Measurements from ENCODE around the gene MBOAT1.

MBOAT1 gene

DNA sequence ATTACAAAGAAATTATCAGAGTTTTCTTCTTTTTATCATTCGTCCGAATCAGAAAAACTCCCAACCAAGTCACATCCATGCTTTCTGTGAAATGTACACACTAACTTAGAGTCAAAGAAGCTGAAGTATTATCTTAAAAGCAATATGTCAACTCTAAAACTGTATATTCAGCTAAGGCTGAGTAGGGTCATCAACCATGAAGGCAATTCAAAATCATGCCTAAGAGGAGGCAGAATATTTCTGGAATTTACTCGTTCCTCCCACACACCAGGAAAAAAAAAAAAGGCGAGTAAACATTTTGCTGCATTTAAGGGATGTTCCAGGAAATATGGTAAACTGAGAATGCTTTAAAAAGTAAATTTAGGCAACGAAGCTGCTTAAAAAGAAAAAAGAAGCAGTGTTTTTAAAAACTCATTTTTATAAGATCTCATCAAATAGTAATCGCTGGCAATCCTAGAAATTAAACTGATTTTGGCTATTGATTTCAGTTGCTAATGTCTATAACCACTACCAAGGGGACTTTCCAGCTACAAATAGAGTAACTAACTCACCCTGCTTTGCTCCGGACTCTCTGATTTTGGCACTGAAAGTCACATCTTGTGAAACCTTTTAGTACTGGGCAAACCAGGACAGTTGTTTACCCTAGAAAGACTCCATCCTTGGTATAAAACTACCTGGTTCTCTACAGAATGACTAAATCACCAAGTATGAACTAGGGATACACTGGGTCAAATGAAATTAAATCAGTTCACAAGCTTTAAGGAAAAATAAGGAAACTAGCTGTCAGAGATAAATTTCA is 82.8 kb downstream of the MBOAT1 start:
- DNase-seq, result no peak

DNA sequence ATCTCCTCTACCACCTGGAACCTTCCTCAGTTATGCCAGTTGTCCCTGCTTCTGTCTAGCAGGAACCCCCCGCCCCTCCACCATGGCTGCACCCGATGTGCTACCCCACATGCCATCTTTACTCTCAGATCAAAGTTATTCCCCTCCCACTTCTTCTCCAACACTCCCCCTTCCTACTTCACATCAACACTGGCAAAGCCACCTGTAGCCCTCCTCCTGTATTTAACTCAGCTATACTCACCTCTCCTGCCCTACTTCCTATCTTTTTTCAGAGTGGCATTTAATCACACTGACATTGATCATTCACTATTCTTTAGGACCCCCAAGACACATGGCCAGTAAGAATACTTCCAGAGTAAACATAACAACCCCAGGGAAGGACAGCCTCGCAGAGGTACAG is 84.3 kb downstream of the MBOAT1 start:
- no peak for DNase-seq

DNA sequence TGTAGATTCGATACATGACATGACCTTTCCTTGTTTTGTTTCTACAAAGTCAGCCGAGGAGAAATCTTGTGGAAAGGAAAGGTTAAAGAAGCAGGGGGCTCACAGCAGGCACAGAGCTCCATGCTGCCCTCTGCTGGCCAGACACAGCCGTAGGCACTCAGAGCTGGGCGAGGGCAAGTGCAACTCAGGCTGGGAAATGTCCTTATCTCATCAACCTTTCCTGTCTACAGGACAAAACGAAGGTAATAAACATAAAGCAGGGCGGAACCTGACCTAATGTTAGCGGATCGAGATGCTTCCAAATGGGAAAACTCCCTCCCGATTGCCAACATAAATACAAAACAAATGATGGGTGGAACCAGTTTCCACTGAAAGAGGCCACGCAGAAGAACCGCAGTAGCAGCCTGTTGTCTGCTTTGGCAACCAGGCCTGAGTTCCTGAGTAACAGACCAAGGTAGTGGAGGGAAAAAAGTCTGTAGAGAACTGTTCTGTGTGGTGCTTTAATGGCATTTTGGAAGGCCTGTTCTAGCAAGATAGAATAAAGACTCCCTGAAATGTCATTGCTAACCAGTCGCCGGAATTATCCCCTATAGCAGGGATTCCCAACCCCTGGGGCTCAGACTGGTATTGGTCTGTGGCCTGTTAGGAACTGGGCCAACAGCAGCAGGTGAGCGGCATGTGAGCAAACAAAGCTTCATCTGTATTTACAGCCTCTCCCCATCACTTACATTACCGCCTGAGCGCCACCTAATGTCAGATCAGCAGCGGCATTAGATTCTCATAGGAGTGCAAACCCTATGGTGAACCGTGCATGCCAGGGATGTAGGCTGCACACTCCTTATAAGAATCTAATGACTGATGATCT is 85.2 kb downstream of the MBOAT1 start:
- DNase-seq, result peak; percentile 93

DNA sequence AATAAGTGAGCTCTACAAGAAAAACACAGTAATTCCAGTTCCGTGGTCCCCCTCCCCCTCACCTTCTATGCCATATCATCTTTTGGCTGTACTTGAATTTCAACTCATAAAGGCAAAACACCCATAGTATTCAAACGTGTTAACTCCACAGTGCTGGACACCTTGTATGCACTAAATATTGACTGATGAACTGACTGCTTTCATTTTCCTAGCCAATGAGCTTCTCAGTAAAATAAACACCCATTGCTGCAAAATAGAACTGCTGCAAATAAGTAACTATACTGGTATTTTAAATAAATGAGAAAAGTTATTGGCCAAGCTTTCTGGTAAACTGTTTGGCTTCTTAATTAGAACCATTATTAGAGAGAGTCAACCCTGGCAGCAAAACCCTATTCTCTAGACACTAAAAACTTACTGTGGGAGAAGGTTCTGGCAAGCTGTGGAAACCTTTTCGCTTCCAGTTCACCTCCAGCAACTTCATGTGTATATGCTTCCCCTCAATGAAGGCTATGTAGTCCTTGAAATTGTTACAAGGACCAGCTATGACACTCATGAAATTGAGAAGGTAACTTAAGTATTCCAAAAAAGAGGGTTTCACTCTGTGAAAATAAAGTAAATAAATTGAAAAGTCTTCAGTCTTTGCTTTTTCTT is 86.0 kb downstream of the MBOAT1 start:
- DNase-seq, result no peak

DNA sequence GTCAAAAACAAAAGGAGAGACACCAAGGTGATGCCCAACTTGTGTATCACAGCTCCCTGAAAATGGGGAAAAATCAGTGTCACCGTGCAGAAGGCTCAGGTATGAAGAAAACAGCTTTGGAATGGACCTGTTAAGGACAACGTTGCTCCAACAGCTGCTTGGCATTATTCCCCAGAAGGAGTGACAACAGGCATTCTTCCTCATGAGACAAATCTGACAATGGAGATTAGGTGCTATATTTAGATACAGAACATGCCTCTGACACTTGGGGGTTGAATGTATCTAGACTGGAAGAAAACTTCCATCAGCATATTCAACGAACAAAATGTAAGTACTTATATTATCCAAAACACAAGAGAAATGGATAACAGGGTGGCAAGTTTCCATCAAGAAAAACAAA is 87.7 kb downstream of the MBOAT1 start:
- no peak for DNase-seq

DNA sequence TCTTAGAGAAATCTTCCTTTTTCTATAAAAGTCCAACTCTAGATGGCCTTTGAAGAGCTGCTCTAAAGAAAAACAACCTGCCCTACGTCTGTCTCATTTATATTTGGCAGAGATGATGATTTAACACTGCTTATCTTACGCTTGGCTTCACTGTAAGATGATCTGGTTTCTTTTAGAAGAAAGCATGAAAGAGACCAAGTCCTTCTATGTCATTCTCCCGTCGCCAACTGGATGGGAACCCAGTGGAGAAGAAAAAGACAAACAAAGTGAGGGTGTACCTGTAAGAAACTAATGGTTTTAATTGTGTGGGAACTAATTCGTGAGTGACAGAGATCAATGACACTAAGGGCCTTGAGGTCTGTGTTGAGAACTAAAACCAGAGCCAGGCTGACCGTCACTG is 92.8 kb downstream of the MBOAT1 start:
- no peak for DNase-seq

DNA sequence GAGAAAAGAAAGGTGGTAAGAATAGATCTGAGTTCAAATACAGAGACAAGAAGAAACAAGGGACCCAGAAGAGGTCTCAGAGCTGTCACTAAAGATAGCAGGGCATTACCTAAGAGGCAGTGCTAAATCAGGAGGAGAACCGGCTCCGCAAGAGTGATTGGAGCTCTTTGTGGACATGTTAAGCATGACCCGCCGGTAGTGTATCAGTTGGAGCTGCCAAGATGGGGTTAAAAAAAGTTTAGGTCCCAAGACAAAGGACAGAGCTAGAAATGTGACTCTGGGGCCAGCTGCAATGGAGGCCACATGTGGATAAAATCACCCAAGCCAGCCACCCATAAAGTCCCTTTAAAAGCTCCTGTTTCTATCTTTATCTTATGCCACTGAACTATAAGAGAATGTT is 93.4 kb downstream of the MBOAT1 start:
- no peak for DNase-seq

DNA sequence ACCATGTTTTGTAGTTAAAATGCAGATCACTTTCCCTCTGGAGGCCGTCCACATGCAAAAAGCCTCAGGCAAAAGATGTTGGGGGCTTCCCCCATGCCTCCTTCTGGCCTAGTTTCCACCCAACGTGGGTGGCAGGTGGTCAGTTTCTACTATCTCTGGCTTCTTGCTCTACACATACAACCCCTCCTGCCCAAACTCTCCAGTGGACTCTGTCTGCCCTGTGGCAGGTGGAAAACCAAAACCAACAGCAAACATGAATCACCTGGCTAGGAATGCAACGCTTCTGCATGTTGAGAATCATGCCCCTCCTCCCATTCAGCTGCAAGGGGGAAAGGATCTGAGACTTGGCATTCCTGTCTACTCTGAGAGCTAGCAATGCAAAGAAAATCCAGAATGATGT is 94.8 kb downstream of the MBOAT1 start:
- no peak for DNase-seq

DNA sequence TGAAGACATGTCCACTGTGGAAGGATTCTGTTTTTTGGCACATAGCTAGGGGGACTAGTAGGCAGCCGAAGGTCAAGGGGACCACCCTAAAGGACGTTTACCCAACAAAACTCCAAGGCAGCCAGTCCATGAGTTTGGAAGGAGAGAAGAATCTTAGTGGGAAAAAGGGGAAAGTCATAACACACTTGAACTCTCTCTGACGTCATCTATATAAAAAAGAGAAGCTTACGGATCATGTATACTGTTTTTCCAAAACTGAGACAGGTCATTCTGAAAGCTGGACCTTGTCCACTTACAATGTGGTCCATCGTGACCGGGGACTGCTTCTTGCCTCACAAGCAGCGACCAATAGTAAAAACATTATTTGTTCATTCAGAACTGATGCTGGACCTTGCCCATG is 95.5 kb downstream of the MBOAT1 start:
- DNase-seq, result no peak

DNA sequence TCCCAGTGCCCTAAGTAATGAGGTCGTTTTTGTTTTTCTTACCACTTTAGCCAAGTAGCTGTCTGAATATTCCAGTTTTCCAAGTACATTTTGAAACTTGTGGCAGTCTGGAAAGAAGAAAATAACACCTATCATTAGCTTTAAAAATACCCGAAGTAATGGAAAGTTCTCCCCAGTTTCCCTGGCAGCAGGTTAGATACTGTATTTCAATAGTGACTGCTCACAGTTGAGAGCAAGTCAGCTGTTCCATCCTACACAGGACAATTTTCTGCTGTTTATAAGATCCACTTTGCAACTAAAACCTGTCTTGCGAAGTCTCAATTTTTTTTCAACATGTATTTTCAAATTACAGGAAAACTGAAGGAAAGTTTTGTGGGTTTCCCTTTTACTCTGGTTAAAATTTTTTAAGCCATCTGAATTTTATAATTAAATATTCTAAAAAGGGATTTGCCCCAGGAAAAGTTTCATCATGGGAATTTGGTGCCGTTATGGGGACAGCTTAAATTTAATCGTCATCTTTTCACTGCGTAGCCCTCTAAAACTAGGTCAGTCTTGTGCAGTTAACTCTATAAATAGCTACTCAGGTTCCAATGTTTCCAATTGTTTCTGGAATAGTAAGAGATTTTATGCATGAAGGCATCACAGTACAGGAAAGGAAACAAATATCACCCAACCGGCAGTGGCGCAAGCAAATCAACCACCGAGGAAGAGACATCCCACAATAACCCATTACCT is 96.9 kb downstream of the MBOAT1 start:
- no peak for DNase-seq

DNA sequence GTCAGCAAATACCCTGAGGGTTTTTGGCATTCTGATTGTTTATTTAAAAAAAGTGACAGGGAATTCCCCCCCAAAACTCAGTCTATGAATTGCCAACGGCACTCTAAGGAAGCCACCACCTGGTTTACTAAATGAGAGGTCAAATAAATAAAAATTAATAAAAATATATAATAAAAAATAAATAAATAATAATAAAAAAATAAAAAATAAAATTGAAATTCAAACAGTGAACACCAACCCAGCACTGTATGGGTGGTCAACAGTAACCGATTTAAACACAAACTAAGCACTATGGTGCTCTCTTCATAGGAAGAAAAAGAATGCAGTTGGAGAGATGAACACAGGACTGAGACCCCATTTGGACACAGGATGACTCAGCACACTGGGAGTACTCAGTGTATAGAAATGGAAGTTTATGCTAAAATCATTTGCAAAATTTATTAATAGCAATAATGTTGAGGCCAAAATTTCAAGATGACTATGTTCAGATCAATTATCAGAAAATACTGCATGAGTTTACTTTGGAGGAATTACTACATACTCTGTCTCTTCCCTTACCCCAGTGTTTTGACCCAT is 98.5 kb downstream of the MBOAT1 start:
- no peak for DNase-seq

DNA sequence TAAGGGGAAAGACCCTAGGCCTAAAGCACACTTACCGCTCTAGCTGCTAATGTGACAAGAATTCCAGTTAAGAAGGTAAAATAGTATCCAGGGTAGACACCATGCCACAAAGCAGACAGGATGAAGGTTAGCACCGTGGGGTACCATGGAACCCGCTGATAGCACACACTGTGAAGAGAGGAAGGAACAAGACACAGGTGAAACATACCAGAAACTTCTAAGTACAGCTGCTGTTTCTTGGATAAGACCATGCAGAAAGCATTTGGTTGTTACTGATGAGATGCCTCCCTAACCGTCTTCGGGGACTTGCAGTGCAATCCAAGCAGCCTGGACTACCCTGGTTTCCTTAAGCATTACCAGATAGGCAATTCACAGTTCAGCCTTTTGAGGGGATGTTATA is 99.4 kb downstream of the MBOAT1 start:
- no peak for DNase-seq

DNA sequence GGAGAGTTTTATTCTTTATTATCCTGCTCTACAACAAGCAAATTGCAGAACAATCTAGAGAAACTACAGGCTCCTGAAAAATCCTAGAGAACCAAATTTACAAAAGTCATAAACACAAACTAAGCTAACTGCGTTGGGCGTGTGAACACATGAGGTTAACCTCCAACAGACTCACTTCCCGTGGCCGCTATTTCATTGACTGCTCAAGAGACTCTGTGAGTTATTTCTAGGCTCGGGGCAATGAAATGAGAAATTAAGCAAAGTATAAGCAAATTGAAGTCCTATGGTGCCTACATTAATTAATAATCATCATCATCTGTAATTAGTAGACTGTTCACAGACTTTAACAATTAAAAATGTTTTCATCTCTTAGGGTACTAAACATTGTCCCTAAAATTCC is 100.0 kb downstream of the MBOAT1 start:
- DNase-seq, result no peak

DNA sequence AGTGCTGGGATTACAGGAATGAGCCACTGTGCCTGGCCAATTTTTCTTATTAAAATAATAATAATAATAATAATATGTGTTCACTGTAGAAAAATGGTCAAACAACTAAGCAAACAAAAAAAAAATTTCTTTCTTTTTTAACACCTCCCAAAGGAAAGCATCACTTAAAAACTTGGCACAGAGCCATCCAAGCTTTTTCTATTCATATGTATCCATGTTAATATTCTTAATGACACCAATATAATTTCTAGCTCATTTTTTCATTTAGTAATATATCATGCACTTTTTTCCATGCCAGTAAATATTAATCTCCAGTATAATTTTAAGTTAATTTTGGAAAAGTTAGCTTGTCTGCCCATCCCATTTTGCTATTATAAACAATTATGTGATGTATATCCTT is 101.8 kb downstream of the MBOAT1 start:
- no peak for DNase-seq

DNA sequence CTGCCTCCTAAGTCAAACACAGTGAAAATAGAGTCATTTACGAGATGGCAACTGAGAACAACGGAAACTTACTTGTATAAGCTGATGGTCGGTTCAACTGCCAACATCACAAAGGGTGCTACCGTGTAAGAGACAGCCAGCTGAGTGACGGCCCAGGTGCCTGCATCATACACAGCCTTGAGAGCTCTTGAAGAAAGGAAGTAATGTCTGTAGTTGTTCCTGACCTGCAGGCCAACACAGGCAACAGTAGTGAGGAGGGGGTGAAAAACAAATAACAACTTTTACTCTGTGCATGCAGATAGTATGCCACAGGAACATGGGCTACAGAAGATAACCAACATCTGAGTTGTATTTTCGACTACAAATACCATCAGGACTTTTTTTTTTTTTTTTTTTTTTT is 102.7 kb downstream of the MBOAT1 start:
- DNase-seq, result no peak

DNA sequence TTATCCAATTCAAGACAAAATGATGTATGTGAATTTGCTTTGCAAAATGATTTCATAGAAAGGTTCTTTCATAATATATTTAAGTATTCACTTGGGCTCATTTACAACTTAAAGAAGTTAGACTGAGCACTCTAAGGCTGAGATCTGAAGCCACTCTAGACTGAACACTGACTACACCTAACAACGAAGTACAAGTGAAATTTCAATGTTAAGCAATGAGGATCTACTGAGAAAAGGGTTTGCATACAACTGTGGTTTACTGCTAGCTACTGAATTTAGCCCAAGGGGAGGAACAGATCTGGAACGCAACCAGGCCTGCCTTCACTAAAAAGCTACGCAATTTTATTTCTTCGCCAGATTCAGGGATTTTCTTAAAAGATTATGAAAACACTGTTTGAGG is 106.4 kb downstream of the MBOAT1 start:
- DNase-seq, result no peak

DNA sequence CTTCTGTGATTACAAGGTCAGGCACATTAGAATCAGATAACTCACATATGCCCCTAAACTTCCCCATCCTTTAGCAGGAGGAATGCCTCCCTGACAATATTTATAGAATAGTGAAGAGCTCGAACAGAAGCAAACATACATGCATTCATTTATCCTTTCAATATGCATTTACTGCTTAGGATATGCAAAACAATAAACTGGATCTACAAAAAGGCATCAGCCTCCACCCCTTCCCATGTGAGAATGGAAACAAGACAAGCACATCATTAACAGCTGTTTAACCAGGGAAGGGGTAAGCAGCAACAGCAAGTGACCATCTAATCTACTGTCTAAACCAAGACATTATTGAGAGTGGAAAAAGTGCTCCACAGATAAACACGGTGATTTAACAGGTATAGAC is 107.6 kb downstream of the MBOAT1 start:
- DNase-seq, result no peak

DNA sequence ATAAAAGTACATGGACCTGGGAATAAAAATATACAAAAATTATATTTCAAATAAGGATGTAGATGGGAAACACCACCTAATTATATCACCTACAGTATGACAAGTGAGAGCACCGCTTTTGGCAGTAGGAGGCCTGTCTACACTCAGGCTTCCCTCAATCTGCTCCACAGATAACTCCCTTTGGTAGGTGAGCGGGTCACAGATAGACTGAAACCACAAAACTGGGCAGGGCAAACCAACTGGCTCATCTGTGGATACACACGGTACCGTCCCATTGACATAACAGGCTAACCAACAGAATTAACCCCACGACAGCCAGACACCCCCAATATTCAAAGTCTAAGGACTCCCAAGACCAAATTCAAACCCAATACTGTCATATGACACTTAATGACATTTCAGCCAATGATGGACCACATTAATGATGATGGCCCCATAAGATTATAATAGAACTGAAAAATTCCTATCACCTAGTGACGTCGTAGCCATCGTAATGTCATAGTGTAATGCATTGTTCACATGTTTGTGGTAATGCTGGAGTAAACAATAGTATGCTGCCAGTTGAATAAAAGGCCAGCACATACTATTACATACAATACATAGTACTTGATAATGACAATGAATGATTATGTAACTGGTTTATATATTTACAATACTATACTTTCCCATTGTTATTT is 109.7 kb downstream of the MBOAT1 start:
- no peak for DNase-seq

DNA sequence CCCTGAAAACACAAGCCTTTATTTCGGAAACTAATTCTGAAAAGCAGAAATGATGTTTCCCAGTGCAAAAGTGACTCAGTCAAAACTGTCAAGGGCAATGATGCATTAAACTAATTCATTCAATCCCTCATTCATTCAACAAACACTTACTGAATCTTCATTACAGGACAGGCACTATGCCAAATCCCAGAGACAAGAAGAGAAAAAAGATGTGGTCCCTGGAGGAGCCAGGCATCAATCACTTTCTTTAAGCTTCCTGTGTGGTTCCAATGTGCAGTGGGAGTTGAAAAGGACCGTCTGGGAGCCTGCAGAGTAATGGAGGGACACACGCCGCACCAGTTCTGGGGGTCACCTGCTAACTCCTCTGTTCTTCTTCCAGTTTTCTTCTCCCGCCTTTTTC is 113.1 kb downstream of the MBOAT1 start:
- DNase-seq, result no peak

DNA sequence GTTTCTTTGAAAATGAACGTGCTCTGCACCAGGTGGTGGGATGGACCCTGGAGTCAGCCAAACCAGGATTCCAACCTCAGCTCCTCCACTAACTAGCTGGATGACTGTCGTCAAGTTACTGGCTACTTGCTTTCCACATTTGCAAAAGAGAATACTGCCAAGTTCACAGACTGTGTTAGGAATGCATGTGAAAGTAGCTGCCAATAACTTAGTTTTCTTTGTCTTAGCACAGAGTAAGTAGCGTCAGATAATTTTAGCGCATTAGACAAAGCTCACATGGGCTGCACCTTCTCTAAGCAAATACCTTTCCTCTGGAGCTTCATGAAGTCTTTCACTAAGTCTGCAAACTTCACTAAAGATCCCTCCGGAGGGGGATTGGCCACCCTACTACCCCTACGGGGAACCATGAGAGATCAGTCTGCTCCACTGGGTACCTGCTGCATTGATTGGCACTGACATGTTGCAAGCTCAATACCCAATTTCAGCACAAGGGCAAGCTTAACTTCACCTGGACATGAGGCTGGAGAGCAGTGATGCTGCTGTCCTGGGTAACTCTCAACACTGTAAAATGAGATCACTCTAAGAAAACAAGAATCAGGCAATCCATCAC is 113.9 kb downstream of the MBOAT1 start:
- no peak for DNase-seq

DNA sequence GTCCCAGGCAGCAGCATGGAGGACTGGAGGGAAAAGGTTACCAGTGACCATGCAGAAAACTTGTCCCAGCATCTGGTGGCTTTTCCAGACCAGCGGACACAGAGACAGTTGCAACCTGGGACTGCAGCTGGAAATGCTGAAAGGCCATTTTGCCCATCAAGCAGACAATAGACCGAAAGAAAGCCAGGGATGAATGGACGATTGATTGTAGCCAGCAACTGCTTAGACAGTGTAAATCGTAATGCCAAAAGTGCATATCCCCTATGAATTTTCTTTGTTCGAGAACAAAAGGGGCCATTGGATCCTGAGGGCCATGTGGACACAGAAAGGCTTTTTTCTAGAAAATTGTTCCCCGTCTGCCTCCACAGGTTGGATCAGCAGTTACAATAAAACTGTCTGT is 115.7 kb downstream of the MBOAT1 start:
- DNase-seq, result no peak

DNA sequence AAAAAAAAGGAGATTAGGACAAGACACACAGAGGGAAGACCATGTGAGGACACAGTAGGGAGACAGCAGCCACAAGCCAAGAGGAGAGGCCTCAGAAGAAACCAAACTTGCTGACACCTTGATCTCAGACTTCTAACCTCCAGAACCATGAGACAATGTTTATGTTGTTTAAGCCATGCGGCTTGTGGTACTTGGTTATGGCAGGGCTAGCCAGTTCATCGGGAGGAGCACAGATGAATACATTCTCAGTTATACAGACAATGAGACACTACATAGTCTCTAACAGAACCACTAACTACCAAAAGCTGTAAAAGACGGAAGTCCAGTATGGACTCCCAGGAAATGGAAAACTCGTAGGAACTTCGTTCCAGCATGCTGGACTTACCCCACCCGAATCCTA is 116.8 kb downstream of the MBOAT1 start:
- DNase-seq, result no peak
